Measurements from ENCODE around the gene YTHDF1.

The YTHDF1 gene

GRCh38 chr20:63183422-63184146 is 32.3 kb downstream of the YTHDF1 start:
- DNase-seq (ENCODE audit: low read depth): no peak

- DNase-seq (ENCODE audit: low read depth): no peak
Observed at GRCh38 chr20:63182946-63183415, 33.0 kb downstream of the YTHDF1 start.

GRCh38 chr20:63182425-63182824 is 33.5 kb downstream of the YTHDF1 start:
- DNase-seq (ENCODE audit: low read depth): no peak

GRCh38 chr20:63181226-63181625 is 34.7 kb downstream of the YTHDF1 start:
- DNase-seq (ENCODE audit: low read depth): no peak

GRCh38 chr20:63180569-63181185 is 35.3 kb downstream of the YTHDF1 start:
- DNase-seq (ENCODE audit: low read depth): no peak

GRCh38 chr20:63179687-63180568 is 36.0 kb downstream of the YTHDF1 start:
- DNase-seq (ENCODE audit: low read depth): no peak

- DNase-seq (ENCODE audit: low read depth): peak; percentile 40
Observed at GRCh38 chr20:63178889-63179686, 36.8 kb downstream of the YTHDF1 start.

- no peak for DNase-seq (ENCODE audit: low read depth)
Observed at GRCh38 chr20:63178446-63178820, 37.5 kb downstream of the YTHDF1 start.

- DNase-seq (ENCODE audit: low read depth): no peak
Observed at GRCh38 chr20:63177785-63178445, 38.0 kb downstream of the YTHDF1 start.

GRCh38 chr20:63177134-63177784 is 38.7 kb downstream of the YTHDF1 start:
- DNase-seq (ENCODE audit: low read depth): no peak

GRCh38 chr20:63176427-63177133 is 39.4 kb downstream of the YTHDF1 start:
- DNase-seq (ENCODE audit: low read depth): no peak

GRCh38 chr20:63176034-63176426 is 39.9 kb downstream of the YTHDF1 start:
- no peak for DNase-seq (ENCODE audit: low read depth)

GRCh38 chr20:63175038-63175895 is 40.7 kb downstream of the YTHDF1 start:
- DNase-seq (ENCODE audit: low read depth): no peak

GRCh38 chr20:63174309-63175037 is 41.5 kb downstream of the YTHDF1 start:
- DNase-seq (ENCODE audit: low read depth): no peak

GRCh38 chr20:63173552-63174191 is 42.3 kb downstream of the YTHDF1 start:
- DNase-seq (ENCODE audit: low read depth): no peak

- no peak for DNase-seq (ENCODE audit: low read depth)
Observed at GRCh38 chr20:63172726-63173125, 43.2 kb downstream of the YTHDF1 start.

- DNase-seq (ENCODE audit: low read depth): no peak
Observed at GRCh38 chr20:63171991-63172390, 43.9 kb downstream of the YTHDF1 start.

- no peak for DNase-seq (ENCODE audit: low read depth)
Observed at GRCh38 chr20:63169681-63170080, 46.2 kb downstream of the YTHDF1 start.
